Mammary epithelial cell (primary cell): ENCODE data around the gene COMP.

Source experiments
- CTCF ChIP-seq, 2 donors: IDR thresholded peaks in 1 of 2; conservative IDR thresholded peaks in 1 of 2; 2 replicates each; pipeline ENCODE4 v1.5.1; 2011 to 2012; ENCODE audit warnings: inconsistent platforms in 2 of 2, low read length in 2 of 2, mild to moderate bottlenecking in 2 of 2, control low read depth in 1 of 2, low read depth in 1 of 2; ENCODE audit not compliant: insufficient read depth in 1 of 2; ENCODE audit errors: extremely low read depth in 1 of 2
- EZH2 ChIP-seq: IDR thresholded peaks from 2 replicates; pipeline ENCODE4 v1.6.1; 2012; ENCODE audit warnings: low read length, inconsistent platforms, borderline replicate concordance

- TF ChIP-seq CTCF (conservative IDR thresholded peaks at IDR 0.05 in 1 of 2, IDR thresholded peaks at IDR 0.05 in 1 of 2; ENCODE audit: extremely low read depth in 1 of 2, insufficient read depth in 1 of 2, low read depth in 1 of 2, low read length in 2 of 2) (no peak), EZH2 (no peak)
These were observed 6.4 kb downstream of the COMP start for GRCh38 chr19:18784786-18785120.
